D721Med (cell line): Measurements from ENCODE around the gene PGAP3.
A peak's percentile ranks its signal among the peaks of the same experiment; 100 is the strongest.

ENCODE experiments used
- DNase-seq: peaks from one replicate; pipeline ENCODE4 v3.0.0; 2011; ENCODE audit warnings: low spot score; ENCODE audit not compliant: insufficient read length
- FAIRE-seq: peaks from 2 replicates; lab custom pipeline; 2011; peaks lifted over from hg19 to GRCh38; lab: Jason Lieb, UNC
- CTCF ChIP-seq: IDR thresholded peaks from 2 replicates; pipeline ENCODE4 v1.5.1; 2012; ENCODE audit warnings: mild to moderate bottlenecking, control low read depth; ENCODE audit not compliant: insufficient read depth; ENCODE audit errors: missing control alignments

Gene PGAP3

GRCh38 chr17:39658760-39659159 is 29.1 kb downstream of the PGAP3 start:
- DNase-seq (no peak), FAIRE-seq (no peak)
- TF ChIP-seq CTCF = no peak

GRCh38 chr17:39658346-39658745 is 29.5 kb downstream of the PGAP3 start:
- no peak for TF ChIP-seq CTCF
- no peak for FAIRE-seq
- DNase-seq = no peak

GRCh38 chr17:39655105-39655504 is 32.8 kb downstream of the PGAP3 start:
- DNase-seq (no peak), FAIRE-seq (no peak)
- TF ChIP-seq CTCF = no peak

- FAIRE-seq (no peak), DNase-seq (peak; percentile 93)
- peak; percentile 87 for TF ChIP-seq CTCF
Measured at GRCh38 chr17:39653662-39654331, 34.1 kb downstream of the PGAP3 start.

- no peak for DNase-seq
- FAIRE-seq = no peak
- no peak for TF ChIP-seq CTCF
Measured at GRCh38 chr17:39653316-39653661, 34.6 kb downstream of the PGAP3 start.

- FAIRE-seq (no peak), DNase-seq (no peak)
- TF ChIP-seq CTCF = no peak
Measured at GRCh38 chr17:39652587-39653315, 35.1 kb downstream of the PGAP3 start.
